Measurements from ENCODE around the gene SNRNP27. TPM values are rescaled to one million over a fixed set of nuclear protein-coding genes. Genes with fewer than 3 reads are reported as not detected.

SNRNP27 gene
- polyA plus RNA-seq, 2 of the 4 experiments (the other 2 are of a cell fraction): 90.8 to 115 TPM

- Histone ChIP-seq H3K27ac (no peak overlapping the region), H3K9me3 (no peaks in the 10 kb centered on the region), H3K4me2 (no peak overlapping the region), H3K4me1 (no peaks in the 10 kb centered on the region), H3K4me3 (no peak overlapping the region)
- ChIA-PET POLR2A (interaction anchor here (0.9 kb wide), 1 partner anchor 166 kb away, joined by 3 read pairs; no protein-coding TSS in a partner anchor), CTCF (interaction anchor here (0.7 to 3.1 kb wide), 3 partner anchors 164 to 236 kb away, joined by 3 to 14 read pairs (median 4); no protein-coding TSS in a partner anchor)
- FAIRE-seq (no peak), DNase-seq (ENCODE audit: low read depth in 1 of 2, low spot score in 1 of 2) (no peak), ATAC-seq (no peak)
- no peak for TF ChIP-seq ZSCAN20 (CRISPR knock-in tag; IDR thresholded peaks at IDR 0.05)
These were observed 13.5 kb downstream of the SNRNP27 start for GRCh38 chr2:69907216-69907615.

GRCh38 chr2:69911985-69912563 lies 18.3 kb downstream of the SNRNP27 start:
- Histone ChIP-seq H3K9me3 (no peaks in the 10 kb centered on the region), H3K27ac (no peak overlapping the region), H3K4me2 (no peak overlapping the region), H3K4me1 (peaks cover 7% of the 10 kb centered on the region; the same call in 1 of the 3 replicates), H3K4me3 (no peak overlapping the region)
- ATAC-seq (no peak), FAIRE-seq (peak; percentile 46), DNase-seq (ENCODE audit: low read depth in 1 of 2, low spot score in 1 of 2) (peak in 1 of 2 experiments; percentile 67)
- no peak for TF ChIP-seq PBX3 (IDR thresholded peaks at IDR 0.05)
- TF ChIP-seq HMGXB4 (CRISPR knock-in tag; IDR thresholded peaks at IDR 0.05; ENCODE audit: borderline replicate concordance): no peak
- no peak for TF ChIP-seq CBX2 (IDR thresholded peaks at IDR 0.05; ENCODE audit: borderline replicate concordance, low read depth)
- TF ChIP-seq CHD4 (IDR thresholded peaks at IDR 0.05; ENCODE audit: borderline replicate concordance): no peak
- TF ChIP-seq KDM5A (IDR thresholded peaks at IDR 0.05): no peak
- peak; percentile 95 for TF ChIP-seq CTCF (IDR thresholded peaks at IDR 0.05)
- no peak for TF ChIP-seq BCL3 (IDR thresholded peaks at IDR 0.05)
- no peak for TF ChIP-seq FOXS1 (CRISPR knock-in tag; IDR thresholded peaks at IDR 0.05)
- peak; percentile 87 for TF ChIP-seq SMC3 (IDR thresholded peaks at IDR 0.05)
- no peak for TF ChIP-seq JUN (IDR thresholded peaks at IDR 0.05)
- TF ChIP-seq MAFK (IDR thresholded peaks at IDR 0.05; ENCODE audit: partially characterized antibody): no peak
- no peak for TF ChIP-seq HDAC2 (IDR thresholded peaks at IDR 0.05)
- no peak for TF ChIP-seq HOXA7 (CRISPR knock-in tag; IDR thresholded peaks at IDR 0.05)
- no peak for TF ChIP-seq POLR2A (IDR thresholded peaks at IDR 0.05; ENCODE audit: low read length)
- no peak for TF ChIP-seq ESRRA (IDR thresholded peaks at IDR 0.05; ENCODE audit: borderline replicate concordance, low read length)
- TF ChIP-seq TFCP2L1 (CRISPR knock-in tag; IDR thresholded peaks at IDR 0.05): no peak
- no peak for TF ChIP-seq ZSCAN20 (CRISPR knock-in tag; IDR thresholded peaks at IDR 0.05)
- TF ChIP-seq EHF (CRISPR knock-in tag; IDR thresholded peaks at IDR 0.05): no peak
- TF ChIP-seq PHF8 (IDR thresholded peaks at IDR 0.05; ENCODE audit: borderline replicate concordance, low read depth): no peak
- TF ChIP-seq RAD21 (conservative IDR thresholded peaks at IDR 0.05 in 1 of 2, IDR thresholded peaks at IDR 0.05 in 1 of 2): peak; percentile 89 to 92
- ChIA-PET POLR2A (interaction anchor here (1.0 to 4.1 kb wide), 2 partner anchors 187 to 231 kb away, joined by 5 to 87 read pairs; no protein-coding TSS in a partner anchor), CTCF (interaction anchor here (0.7 to 7.2 kb wide), 44 partner anchors 10 to 393 kb away, joined by 3 to 161 read pairs (median 5); partner anchors contain the start of genes C2orf42 and SNRNP27)
- 0% methylated on average over 2 of the region's 2 CpGs for WGBS (ENCODE audit: missing lambda C conversion rate)
